Globus pallidus (tissue), 1 donor: Measurements from ENCODE around the gene SOX18.
"Not testable (repeated sequence)": the region's sequence is repeated elsewhere in the genome, so short reads cannot be mapped to it uniquely, and the experiment has no call there.

Experiments used
- DNase-seq: peaks from one replicate; pipeline ENCODE4 v3.0.0-alpha.2; 2015; ENCODE audit warnings: low spot score

Gene SOX18

DNA sequence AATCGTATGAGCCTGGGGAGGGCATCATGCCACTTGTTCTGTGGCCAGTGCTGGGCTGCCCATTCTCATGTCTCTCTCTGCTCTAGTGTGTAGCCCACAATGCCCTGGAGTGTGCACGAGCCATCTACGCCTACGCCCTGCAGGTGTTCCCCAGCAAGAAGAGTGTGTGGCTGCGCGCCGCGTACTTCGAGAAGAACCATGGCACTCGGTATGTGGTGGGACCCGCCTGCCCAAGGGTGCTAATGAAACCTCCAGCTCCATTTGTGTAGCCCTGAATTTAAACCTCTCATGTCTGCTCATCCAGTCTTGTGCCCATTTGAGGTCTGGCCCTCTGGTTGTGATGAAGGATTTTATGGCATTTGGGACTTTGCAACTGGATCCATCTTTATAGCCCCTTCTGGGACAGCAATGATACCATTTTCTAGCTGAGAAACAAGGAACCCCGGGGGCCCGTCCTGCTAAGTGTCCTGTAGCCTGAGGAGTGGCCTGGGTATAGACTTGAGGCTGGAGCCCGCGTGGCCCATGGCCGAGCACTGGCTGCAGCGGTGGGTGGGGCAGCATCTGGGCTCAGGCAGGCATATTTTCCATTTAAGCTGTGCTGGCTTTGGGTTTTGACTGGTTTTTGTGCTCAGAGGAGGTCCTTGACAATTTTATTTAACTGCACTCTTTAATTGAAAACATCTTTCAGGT is 26.6 kb downstream of the SOX18 start:
- no peak for DNase-seq

GRCh38 chr20:64021124-64021975 is 28.1 kb downstream of the SOX18 start:
- DNase-seq, result no peak

- no peak for DNase-seq
Observed at GRCh38 chr20:64015635-64016034, 33.8 kb downstream of the SOX18 start.

- not testable (repeated sequence) for DNase-seq
Observed at GRCh38 chr20:64012385-64013154, 36.9 kb downstream of the SOX18 start.

GRCh38 chr20:64011366-64011779 is 38.1 kb downstream of the SOX18 start:
- no peak for DNase-seq

DNA sequence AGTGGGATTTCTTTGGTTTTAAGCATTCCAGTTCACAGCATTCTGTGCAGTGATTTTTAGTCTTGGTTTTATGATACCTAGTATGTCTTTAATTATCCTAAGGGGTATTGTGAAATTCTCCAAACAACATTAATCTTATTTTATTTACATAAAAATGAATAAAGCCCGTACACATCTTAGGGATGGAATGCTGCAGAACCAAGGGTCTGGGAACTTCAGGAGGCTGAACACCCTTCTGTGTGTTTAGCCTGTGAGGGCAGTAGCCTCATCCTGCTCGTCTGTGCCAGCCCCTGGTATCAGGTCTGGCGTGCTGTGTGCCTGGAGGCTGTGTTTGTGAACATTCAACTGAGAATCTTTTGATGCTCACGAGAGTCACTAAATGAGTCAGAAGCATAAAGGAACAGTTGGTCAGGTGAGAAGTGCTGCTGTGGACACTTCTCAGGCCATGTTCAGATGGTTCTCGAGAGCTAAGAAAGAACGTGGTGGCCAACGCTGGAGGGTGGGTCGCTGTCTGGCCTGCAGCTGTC is 38.7 kb downstream of the SOX18 start:
- DNase-seq, result no peak

DNA sequence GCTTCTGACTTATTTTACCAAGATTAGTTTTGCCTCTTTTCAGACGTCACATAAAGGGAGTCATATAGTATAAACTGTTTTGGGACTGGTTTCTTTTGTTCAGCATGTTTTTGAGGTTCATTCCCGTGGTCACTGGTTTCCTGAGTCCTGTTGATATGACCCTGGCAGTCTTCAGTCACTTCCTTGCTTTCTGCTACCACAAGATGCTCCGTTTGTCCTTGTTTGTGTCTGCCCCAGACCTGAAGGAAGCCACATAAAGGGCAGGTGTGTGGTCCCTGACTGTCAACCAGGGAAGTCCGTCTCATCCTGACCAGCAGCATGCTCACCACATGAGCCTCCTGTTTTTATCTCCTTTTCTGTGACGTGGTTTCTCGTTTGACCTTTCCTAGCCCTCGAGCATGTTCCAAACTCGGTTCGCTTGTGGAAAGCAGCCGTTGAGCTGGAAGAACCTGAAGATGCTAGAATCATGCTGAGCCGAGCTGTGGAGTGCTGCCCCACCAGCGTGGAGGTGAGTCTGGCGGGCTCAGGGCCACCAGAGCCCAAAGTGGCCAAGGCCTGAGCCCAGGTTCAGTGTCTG is 39.5 kb downstream of the SOX18 start:
- DNase-seq, result no peak

- no peak for DNase-seq
Observed at GRCh38 chr20:64006902-64007301, 42.5 kb downstream of the SOX18 start.

DNA sequence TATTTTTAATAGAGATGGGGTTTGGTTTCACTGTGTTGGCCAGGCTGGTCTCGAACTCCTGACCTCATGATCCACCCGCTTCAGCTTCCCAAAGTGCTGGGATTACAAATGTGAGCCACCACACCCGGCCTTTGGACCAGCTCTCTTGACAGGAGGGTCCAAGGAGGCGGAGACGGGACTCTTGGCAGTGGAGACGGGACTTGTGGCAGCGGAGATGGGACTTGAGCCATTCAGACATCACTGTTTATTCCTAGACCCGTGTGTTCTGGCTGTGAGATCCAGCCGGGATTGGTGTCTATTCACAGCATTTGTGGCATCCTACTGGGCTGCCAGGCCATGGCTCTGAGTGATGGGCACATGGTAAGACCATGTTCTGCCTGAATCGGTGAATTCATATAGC is 42.9 kb downstream of the SOX18 start:
- DNase-seq, result peak; percentile 3

DNA sequence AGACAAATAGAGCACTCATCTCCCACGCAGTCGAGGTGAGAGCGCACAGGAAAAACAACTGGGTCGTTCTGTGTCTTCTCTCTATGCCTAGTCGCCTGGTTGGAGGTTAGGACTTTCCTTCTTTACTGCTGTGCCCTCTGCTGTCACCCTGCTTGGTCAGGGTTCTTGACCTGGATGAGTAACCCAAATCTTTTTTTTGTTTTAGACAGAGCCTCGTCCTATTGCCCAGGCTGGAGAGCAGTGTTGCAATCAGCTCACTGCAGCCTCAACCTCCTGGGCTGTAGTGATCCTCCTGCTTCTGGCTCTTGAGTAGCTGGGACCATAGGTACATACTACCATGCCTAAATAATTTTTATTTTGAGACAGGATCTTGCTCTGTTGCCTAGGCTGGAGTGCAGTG is 44.0 kb downstream of the SOX18 start:
- DNase-seq, result no peak

DNA sequence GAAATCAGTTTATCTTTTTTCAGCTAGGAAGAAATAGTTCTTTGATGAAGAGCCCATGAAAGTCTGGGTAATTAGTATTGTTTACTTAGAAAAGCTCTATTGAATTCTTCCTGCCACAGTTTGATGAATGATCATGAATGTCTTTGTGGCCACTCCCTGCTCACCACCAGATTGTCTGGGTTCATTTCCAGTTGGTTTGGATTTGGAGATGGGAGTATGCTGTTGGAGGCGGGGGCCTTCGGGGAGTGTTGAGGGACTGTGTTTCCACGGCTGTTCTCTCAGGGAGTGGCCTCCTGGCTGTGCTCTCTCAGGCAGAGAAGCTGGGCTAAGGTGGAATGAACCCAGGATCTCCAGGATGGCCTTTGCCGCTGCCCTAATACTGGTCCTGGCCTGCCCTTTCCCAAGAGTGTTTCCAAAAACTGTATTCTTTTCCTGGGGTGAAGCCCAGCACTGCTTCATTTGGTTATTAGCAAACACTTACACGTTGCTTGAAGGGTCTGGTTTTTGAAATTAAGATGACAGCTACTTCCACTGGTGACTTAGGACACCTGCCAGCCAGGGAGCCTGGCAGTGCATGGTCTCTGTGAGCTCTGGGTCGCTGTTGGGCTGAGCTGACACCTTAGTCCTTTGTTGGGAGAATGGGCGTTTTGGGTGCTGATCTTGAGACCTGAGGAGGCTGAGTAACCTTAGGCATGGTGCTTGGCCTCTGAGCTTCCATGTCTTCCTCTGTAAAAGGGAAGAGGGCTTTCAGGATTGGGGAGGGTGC is 45.3 kb downstream of the SOX18 start:
- DNase-seq, result no peak

DNA sequence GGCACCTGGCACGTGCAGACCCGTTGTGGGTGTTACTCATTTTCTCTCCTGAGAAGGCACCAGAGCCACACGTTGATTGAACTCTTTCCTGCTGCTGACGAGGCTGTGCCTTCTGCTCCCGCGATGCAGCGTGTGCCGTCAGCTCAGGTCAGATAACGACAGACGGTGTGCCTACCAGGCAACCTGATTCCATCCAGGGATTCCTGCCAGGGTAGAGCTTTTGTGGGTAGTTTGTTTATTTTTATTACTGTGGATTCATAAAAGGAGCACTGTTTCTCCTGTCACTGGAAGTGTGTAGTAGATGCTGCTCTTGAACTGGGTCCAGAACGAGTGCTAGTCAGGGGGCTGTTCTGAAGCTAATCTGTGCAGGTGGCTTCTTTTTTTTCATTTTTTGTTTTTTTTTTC is 47.8 kb downstream of the SOX18 start:
- no peak for DNase-seq

- DNase-seq, result no peak
Observed at GRCh38 chr20:64000906-64001305, 48.5 kb downstream of the SOX18 start.
